ENCODE measurements around the gene S100A2. TPM values are rescaled to one million over a fixed set of nuclear protein-coding genes. Genes with fewer than 3 reads are reported as not detected.
A peak's percentile ranks its signal among the peaks of the same experiment; 100 is the strongest.

The S100A2 gene
- total and polyA plus RNA-seq, 2 of the 13 experiments (the other 11 are each of a cell fraction or from before 2014, with no cell fraction given) = 1.2 TPM

DNA sequence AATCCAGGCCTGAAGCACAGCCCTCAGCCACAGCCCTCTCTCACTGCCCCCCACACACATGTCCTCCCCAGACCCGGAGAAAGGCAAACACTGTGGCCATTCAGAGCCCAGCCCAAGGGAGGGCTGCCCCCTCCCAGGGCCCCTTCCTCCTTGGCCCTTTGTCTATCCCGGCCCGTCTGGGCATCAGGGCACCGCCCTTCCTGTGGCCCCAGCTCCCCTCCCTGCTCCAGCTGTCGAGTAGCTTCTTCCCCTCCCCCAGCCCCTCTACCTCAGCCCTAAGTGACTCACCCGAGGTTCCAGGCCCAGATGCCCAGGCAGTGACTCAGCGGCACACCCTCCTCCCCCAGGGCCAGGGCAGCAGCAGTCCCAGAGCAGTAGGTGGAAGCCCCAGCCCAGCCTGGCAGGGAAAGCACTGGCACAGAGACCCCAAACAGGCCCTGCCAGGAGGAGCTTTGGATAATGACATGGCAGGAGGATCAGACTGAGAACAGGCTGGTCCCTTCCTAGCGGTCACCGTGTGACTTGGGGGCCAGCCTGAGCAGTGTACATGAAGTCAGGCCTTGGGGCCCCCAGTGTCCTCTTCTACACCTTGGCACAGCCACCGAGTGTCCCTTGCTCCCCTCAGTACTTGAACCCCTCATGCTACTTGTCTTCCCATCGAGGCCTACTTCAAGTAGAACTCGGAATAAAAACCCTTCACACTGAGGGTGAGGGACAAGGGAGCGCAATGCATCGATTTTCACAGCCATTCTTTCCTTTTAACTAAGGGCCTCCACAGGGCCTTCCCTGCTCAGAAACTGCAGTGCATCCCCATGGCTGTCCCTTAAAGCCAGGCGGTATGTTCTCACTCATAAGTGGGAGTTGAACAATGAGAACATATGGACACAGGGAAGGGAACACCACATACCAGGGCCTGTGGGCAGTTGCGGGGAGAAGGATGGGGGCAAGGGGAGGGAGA, 1.0 kb upstream of the S100A2 start (continued):
- TF ChIP-seq, protein P1, sequence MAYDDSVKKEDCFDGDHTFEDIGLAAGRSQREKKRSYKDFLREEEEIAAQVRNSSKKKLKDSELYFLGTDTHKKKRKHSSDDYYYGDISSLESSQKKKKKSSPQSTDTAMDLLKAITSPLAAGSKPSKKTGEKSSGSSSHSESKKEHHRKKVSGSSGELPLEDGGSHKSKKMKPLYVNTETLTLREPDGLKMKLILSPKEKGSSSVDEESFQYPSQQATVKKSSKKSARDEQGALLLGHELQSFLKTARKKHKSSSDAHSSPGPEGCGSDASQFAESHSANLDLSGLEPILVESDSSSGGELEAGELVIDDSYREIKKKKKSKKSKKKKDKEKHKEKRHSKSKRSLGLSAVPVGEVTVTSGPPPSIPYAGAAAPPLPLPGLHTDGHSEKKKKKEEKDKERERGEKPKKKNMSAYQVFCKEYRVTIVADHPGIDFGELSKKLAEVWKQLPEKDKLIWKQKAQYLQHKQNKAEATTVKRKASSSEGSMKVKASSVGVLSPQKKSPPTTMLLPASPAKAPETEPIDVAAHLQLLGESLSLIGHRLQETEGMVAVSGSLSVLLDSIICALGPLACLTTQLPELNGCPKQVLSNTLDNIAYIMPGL (CRISPR knock-in tag; IDR thresholded peaks at IDR 0.05; ENCODE audit: borderline replicate concordance in 1 of 2, low read depth in 1 of 2) = no peak
- TF ChIP-seq, protein P2, sequence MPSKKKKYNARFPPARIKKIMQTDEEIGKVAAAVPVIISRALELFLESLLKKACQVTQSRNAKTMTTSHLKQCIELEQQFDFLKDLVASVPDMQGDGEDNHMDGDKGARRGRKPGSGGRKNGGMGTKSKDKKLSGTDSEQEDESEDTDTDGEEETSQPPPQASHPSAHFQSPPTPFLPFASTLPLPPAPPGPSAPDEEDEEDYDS (CRISPR knock-in tag; IDR thresholded peaks at IDR 0.05) = no peak
- TF ChIP-seq ZNF337 (CRISPR knock-in tag; IDR thresholded peaks at IDR 0.05; ENCODE audit: borderline replicate concordance, low read depth) (no peak), TSC22D2 (CRISPR knock-in tag; IDR thresholded peaks at IDR 0.05; ENCODE audit: borderline replicate concordance) (no peak), ZMAT5 (CRISPR knock-in tag; IDR thresholded peaks at IDR 0.05; ENCODE audit: borderline replicate concordance, low read depth) (no peak), ZNF607 (CRISPR knock-in tag; IDR thresholded peaks at IDR 0.05; ENCODE audit: borderline replicate concordance) (no peak), CC2D1A (CRISPR knock-in tag; IDR thresholded peaks at IDR 0.05) (no peak), SP4 (CRISPR knock-in tag; IDR thresholded peaks at IDR 0.05) (no peak), SMAD3 (CRISPR knock-in tag; IDR thresholded peaks at IDR 0.05) (no peak), GFI1 (CRISPR knock-in tag; IDR thresholded peaks at IDR 0.05; ENCODE audit: borderline replicate concordance) (no peak), RELA (CRISPR knock-in tag; IDR thresholded peaks at IDR 0.05) (no peak), TCF12 (IDR thresholded peaks at IDR 0.05) (no peak), TCF12 (CRISPR knock-in tag; IDR thresholded peaks at IDR 0.05) (no peak), CBFB (CRISPR knock-in tag; IDR thresholded peaks at IDR 0.05) (no peak), CBX5 (CRISPR knock-in tag; IDR thresholded peaks at IDR 0.05; ENCODE audit: borderline replicate concordance) (no peak), THAP11 (CRISPR knock-in tag; IDR thresholded peaks at IDR 0.05) (0 out of 2 replicates have a peak, but pooled peaks have one; percentile 18), ZNF891 (CRISPR knock-in tag; IDR thresholded peaks at IDR 0.05) (no peak)
- TF ChIP-seq, protein P3, sequence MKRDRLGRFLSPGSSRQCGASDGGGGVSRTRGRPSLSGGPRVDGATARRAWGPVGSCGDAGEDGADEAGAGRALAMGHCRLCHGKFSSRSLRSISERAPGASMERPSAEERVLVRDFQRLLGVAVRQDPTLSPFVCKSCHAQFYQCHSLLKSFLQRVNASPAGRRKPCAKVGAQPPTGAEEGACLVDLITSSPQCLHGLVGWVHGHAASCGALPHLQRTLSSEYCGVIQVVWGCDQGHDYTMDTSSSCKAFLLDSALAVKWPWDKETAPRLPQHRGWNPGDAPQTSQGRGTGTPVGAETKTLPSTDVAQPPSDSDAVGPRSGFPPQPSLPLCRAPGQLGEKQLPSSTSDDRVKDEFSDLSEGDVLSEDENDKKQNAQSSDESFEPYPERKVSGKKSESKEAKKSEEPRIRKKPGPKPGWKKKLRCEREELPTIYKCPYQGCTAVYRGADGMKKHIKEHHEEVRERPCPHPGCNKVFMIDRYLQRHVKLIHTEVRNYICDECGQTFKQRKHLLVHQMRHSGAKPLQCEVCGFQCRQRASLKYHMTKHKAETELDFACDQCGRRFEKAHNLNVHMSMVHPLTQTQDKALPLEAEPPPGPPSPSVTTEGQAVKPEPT (CRISPR knock-in tag; IDR thresholded peaks at IDR 0.05; ENCODE audit: low read depth) = no peak
- TF ChIP-seq, protein P4, sequence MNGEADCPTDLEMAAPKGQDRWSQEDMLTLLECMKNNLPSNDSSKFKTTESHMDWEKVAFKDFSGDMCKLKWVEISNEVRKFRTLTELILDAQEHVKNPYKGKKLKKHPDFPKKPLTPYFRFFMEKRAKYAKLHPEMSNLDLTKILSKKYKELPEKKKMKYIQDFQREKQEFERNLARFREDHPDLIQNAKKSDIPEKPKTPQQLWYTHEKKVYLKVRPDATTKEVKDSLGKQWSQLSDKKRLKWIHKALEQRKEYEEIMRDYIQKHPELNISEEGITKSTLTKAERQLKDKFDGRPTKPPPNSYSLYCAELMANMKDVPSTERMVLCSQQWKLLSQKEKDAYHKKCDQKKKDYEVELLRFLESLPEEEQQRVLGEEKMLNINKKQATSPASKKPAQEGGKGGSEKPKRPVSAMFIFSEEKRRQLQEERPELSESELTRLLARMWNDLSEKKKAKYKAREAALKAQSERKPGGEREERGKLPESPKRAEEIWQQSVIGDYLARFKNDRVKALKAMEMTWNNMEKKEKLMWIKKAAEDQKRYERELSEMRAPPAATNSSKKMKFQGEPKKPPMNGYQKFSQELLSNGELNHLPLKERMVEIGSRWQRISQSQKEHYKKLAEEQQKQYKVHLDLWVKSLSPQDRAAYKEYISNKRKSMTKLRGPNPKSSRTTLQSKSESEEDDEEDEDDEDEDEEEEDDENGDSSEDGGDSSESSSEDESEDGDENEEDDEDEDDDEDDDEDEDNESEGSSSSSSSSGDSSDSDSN (CRISPR knock-in tag; IDR thresholded peaks at IDR 0.05) = no peak
- TF ChIP-seq, protein P5, sequence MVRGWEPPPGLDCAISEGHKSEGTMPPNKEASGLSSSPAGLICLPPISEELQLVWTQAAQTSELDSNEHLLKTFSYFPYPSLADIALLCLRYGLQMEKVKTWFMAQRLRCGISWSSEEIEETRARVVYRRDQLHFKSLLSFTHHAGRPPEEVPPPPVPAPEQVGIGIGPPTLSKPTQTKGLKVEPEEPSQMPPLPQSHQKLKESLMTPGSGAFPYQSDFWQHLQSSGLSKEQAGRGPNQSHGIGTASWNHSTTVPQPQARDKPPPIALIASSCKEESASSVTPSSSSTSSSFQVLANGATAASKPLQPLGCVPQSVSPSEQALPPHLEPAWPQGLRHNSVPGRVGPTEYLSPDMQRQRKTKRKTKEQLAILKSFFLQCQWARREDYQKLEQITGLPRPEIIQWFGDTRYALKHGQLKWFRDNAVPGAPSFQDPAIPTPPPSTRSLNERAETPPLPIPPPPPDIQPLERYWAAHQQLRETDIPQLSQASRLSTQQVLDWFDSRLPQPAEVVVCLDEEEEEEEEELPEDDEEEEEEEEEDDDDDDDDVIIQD (CRISPR knock-in tag; IDR thresholded peaks at IDR 0.05; ENCODE audit: low read depth) = 0 out of 2 replicates have a peak, but pooled peaks have one; percentile 13

Data from HepG2 (cell line).